Cardiac septum (tissue), 1 donor: Measurements from ENCODE around the gene PPP1R1A. TPM values are rescaled to one million over a fixed set of nuclear protein-coding genes. Genes with fewer than 3 reads are reported as not detected.

ENCODE experiments used
- DNase-seq: peaks from one replicate; pipeline ENCODE4 v3.0.0-alpha.2; 2020; ENCODE audit warnings: low spot score
- intact Hi-C: fragments of 100-400 bp; cut with DNase I; formaldehyde crosslinking; loops from one replicate; pipeline ENCODE4 v1.14.0; 2022
- total RNA-seq: library from RNA; stranded (reverse); fragmentation: NEBNext Ultra II Directional; extraction: Animal tissue kit (Norgen Biotek cat#: 25700); gene quantifications from one replicate; pipeline ENCODE4 v1.2.1, GENCODE V29; 2021
- donor health status: DM: no; HTN: no; CAD: no.

PPP1R1A gene
- total RNA-seq, 1 donor from 2014 or later: 37.9 TPM

DNA sequence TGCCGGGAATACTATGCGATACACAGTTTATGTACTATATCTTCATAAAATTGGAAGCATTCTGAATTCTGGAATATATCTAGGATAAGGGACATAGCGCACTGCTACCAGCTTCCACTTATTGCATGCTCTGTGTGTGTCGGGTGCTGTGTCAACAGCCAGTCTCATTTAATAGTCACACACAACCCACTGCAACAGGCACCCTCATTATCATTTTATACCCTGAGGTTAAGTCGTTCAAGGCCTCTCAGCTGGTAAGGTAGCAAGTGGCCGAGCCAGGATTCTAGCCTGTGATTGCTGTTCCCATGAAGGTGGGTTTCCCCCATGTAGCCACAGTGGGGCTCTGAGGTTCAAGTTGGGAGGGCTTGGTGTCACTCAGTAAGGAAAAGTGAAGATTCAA lies 7.0 kb downstream of the PPP1R1A start:
- DNase-seq: no peak
- intact Hi-C loops: no loop called here

DNA sequence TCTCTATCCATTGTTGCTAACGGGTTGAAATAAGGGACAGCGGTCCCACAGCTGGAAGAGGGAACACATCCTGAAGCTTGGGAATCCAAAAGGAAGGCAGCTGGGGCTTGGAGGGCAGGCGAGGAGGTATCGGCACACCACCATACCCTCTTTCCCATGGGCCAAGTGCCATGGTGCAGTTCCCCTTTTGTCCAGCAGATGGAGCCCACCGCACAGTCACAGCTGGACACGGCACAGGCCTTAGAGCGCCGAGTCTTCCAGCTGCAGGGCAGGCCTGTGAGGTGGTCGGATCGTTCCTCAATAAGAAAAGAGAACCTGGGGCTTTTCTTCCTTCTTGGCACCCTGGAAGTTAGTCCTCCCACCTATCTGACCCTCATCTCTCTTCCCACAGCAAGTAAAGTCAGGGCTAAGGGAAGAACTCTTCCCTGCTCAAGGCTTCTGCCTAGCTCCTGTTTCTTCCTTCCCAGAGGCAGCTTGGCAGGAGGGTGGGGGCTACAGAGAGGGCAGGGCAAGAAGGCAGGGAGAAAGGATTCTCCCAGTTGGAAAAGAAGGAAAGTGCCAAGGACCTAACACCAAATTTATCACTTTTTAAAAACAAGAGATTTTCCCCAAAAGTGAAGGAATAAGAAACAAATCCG lies 8.6 kb downstream of the PPP1R1A start:
- intact Hi-C loops: no loop called here

DNA sequence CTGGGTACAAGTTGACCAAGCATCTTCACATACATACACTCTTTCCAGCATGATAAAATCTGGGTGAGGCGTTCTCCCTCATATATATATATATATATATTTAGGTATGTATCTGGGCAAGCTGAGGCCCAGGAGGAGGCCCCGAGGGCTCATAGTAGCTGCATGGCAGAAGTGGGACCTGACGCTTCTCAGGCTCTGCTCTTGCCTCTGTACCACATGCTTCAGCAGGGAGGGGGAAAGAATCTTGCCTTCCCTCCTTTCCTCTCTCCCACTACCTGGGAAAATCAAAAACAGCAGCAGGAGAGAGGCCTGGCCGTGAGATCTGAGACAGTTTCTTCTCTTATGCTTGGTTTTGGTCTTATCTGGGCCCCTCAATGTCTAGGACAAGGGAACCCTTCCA lies 9.2 kb downstream of the PPP1R1A start:
- intact Hi-C loops: no loop called here
- DNase-seq: no peak

More for the DNA sequence above, 8.6 kb downstream of the PPP1R1A start:
- DNase-seq: peak; percentile 93

DNA sequence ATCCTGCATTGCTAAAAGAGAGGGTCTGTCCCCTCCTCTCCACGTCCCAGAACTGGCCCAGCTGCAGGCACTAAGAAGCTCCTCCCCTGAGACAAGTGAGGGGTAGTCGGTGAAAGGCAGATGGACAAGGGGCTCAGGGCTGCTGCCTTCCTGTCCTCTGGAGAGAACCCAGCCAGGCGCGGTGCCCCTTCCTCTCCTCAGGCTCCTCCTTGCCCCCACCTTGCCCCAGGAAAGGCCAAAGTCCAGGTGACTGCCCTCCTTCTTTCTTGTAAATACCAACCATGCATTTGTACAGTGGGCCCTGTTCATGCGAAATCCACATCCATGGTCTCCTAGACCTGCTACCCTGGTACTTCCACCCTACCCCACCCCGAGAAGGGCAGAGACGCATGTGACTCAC lies 9.7 kb downstream of the PPP1R1A start:
- no peak for DNase-seq
- intact Hi-C loops: no loop called here

DNA sequence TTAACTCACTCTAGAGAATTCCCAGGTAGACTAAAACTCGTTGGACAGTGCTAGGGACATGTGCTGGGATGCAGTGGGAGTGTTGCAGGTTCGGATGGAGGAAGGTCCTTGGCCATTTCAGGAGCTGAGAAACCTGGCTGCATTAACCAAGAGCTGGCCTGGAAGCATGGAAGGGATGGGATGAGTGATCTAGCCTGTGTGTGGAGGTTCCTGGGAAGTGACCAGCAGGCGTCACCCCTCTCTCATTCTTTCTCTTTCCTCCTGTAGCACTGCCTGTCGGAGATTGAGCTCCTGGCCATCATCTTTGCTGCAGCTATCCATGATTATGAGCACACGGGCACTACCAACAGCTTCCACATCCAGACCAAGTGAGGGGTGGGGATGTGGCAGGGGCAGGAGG lies 15.6 kb downstream of the PPP1R1A start:
- intact Hi-C loops: no loop called here
- no peak for DNase-seq

DNA sequence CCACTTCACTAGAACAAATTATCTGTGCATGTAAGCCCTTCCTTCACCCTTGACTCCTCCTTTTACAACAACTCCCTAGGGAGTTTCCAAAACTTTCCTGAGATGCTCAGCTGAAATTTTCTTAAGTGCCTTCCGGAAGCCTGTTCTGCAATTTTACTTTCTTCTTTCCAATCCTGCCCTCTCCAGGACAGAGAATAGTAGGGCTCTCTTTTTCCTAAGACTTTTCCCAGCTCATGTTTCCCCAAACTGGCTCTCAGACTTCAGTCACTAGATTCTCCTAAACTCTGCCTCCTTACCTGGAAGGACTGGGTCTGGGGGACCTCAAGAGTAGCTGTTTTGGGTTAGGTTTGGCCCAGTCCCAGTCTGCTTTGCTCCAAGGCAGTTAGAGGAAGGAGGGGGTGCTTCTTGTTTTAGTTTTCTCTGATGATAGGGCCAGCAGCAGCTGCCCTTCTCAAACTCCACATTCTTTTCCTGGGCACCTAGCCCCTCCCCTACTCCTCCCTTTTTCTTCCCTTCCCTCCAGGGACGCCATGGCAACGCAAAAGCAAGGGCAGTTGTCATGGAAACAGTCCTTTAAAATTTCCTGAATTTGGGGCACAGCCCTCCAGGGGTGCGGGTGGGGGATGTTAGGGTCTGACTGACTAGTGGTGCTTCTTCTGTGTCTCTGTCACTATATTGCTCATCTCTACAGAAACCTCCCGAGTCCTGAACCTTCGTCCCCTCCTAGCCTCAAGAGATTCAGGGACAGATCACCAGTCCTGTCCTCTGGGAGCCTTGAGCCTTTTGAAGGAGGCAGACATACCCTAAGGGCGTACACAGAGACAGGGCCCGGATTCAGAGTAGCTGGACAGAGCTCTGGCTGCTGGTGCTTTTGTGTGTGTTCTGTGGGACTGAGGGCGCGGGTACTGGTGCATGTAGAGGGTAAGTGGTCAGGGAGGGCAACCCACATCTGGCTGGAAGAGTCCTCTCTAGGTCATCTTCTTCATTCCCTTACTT lies 17.0 kb downstream of the PPP1R1A start:
- intact Hi-C loops: no loop called here

DNA sequence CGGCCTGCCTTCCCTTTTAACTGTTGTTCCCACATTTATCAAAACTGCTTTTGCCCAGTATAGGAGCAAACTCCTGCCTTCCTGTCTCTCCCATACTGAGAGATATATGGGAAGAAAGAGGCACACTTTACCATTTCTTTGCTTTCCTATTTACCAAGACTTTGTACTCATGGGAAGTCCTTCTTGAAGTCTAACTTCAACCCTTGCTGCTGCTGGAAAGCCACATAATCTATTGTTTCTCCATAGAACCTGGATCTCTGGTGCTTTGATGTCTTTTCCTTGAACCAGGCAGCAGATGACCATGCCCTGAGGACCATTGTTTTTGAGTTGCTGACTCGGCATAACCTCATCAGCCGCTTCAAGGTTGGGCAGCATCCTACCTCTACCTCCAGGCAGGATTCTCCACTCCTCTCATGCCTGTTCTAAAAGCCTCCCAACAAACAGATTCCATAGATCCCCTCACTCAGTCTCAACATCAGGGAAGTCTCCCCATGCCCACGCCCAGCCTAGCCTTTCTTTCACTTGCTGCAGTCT lies 18.4 kb downstream of the PPP1R1A start:
- DNase-seq: no peak
- intact Hi-C loops: no loop called here

More for the DNA sequence above, 17.0 kb downstream of the PPP1R1A start:
- no peak for DNase-seq

DNA sequence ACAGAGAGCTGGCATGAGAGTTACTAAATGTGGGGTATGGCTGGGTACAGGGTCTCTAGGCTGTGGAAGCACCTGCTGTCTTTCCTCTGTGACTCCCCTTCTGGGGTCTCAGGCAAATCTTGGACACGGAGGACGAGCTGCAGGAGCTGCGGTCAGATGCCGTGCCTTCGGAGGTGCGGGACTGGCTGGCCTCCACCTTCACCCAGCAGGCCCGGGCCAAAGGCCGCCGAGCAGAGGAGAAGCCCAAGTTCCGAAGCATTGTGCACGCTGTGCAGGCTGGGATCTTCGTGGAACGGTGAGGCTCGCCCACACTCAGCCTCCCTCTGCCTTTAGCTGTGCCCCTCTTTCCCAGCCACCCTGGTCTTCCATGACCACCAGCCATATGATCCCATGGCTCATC lies 19.4 kb downstream of the PPP1R1A start:
- intact Hi-C loops: no loop called here
- DNase-seq: no peak

DNA sequence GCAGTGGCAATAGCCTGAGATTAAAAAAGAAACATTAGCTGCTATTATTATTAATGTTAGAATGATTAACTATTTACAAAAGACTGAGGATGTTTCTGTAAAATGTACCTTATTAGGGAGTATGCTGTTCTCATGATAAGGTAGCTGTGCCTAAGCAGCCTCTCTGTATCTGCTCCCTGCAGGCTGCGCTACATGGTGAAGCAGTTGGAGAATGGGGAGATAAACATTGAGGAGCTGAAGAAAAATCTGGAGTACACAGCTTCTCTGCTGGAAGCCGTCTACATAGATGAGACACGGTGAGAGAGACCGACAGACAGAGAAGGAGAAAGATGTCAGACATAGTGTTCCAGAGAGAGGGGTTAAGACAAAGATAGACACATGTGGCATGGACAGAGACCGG lies 21.7 kb downstream of the PPP1R1A start:
- intact Hi-C loops: no loop called here
- DNase-seq: no peak

DNA sequence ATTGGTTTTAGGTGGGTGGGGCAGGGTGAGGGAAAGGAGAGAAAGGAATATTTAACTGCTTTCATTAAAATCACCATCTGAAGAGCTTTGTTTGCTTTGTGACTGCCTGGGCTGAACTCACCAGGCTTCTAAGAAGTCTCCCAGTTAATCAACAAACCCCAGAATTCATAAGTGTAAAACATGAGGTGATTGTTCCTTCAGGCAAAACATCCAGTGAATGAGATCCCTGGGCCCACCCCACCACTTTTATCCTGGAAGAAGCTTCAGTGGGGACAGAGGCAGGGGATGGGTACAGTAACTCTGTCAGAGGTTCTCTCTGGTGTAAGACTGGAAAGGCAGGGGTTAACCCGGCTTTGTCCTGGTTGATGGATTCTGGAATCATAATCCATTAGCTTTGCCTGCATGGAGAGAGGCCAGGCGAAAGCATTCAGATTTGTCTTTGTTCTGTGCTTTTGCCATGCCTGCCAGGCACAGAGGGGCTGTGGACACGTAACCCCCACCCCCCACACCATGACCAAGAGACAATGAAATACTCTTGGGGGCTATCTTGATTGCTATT lies 22.4 kb downstream of the PPP1R1A start:
- intact Hi-C loops: no loop called here
- no peak for DNase-seq

DNA sequence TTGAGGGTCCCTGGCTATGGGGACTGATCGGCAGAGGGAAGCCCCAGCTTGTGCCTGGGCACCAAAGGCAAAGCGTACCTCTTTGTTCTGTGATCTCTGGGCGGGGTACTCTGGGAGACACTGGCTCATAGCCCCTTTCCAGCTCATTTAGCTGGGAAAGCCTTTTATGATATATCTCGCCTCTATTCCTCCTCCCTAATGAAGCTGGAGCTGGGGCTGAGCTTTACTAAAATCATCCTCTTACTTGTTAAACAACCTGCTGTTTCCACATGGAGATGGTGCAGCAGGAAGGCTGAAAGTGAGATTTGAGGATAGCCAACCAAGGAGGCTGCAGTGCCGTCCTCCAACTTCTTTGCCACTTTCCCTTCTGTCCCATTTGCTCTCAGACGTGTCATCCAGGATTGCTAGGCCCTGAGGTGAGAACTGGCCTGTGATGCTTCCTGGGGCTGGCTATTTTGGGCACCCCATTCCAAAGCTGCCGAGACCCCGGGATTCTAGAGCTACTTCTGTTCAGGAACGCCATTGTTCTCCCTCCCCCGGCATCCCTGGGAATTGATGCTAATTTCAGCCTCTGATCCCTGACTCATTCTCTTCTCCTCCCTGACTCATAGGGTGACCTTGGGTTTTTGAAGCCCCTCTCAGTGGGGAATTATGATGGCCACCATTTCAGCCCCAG lies 23.0 kb downstream of the PPP1R1A start:
- DNase-seq: no peak
- intact Hi-C loops: no loop called here

DNA sequence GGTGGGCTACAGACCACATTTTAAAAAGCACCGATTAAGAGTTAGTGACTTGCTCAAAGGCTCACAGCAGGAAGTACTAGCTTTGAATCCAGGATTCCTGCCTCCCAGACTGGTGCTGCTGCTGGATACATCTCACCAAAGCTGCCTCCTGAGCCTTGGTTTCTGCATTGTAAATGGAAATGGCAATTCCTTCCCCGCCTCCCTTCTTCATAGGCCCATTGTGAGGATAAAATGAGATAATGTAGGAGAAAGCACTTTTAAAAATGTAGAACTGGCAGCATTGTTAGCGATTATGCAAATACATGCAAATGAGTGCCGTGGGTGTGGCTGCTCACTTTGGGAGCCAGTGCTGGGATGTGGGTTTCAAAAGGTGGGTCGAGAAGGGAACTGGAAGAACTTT lies 23.7 kb downstream of the PPP1R1A start:
- intact Hi-C loops: no loop called here
- DNase-seq: no peak

DNA sequence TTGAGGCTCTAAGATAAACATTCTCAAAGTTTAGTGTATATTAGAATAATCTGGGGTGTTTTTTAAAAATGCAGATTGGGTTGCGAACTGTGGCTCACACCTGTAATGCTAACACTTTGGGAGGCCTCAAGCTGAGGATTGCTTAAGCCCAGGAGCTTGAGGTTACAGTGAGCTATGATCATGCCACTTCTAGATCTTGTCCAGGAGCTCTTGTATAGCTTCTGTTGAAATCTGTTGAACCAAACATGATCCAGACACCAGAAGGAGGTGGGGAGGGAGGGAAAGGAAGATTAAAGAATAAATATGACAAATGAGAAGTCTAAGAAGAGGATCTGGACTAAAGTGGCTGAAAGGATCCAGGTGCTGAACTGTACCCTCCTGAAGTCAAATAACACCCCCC lies 24.7 kb downstream of the PPP1R1A start:
- no peak for DNase-seq
- intact Hi-C loops: no loop called here

DNA sequence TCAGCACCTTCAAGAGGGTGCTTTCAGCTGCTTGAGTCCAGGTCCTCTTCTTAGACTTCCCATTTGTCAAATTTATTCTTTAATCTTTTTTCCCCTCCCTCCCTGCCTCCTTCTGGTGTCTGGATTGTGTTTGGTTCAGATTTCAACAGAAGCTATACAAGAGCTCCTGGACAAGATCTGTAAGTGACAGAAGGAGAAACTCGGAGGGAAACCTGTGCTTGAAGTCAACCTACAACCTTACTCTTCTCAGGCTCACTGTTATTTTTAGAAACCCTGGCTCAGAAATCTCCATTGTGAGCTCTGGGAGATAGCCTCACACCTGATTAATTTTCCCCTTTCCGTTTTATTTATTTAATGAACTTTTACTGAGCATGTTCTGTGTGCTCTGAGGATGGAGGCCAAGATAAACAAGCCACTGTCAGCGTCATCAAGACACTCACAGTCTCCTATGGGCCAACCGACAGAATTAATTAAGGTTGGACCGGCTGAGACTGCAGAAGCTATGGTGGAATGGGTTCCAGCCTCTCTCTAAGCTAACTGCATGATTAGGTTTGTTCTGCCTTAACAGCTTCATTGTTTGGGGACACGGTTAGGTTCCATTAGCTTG lies 25.6 kb downstream of the PPP1R1A start:
- intact Hi-C loops: no loop called here
- DNase-seq: no peak

DNA sequence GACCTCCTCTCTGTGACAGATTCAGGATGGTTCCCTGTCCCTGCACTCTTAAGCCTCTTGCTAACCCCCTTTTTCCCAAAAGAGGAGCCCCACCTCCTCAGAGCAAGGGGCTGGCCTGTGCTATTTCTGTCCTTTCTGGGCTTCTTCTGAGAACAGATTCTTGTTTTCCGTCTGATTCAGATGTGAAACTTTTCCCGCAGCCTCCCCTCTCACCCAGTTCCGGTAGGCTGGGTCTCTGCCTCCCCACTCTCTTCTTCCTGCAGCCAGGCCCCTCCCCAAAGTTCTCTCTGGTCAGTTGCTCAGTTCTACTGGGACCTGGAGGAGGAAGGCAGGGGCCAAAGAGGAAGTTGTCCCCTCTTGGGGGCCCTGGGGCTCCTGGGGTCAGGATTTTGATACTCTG lies 27.3 kb downstream of the PPP1R1A start:
- intact Hi-C loops: no loop called here
- DNase-seq: no peak

DNA sequence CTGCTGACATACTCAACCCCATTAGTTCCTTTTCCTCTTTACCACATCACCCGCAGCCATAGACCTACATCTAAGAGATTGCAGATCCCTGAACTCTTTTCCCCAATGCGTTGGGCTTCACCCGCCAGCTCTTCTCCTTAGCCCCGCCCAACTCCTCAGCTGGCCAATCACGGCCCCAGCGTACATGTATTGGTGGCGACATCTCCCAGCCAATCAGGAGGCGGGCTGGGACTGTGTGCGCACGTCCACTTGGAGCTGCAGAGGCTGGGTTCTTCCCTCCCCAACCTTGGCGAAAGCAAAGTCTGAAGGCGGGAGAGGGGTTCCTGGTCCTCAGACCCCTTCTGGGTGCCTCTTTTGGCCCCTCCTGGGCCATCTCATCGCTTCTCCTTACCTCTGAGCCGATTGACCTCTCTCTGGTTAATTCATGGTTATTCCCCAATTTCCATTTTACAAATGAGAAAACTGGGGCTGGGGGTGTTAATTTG lies 28.0 kb downstream of the PPP1R1A start:
- peak; percentile 94 for DNase-seq
- intact Hi-C loops: no loop called here

DNA sequence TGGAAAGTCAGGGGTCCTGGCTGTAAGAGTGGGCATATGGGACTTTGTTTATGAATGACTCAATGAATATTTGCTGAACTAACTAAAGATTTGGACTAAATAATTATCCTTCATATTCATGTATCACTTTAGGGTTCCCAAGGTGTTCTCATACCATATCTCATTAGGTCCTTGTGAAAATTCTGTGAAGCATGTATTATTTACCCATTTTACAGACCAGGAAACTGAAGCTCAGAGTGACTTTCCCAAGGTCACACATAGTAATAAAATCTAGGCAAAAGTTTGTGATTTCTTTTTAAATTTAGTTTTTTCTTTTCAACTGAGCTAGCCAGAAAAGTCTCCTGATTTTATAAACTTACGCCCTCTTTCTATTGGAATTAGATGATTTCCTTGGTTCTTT lies 29.7 kb downstream of the PPP1R1A start:
- DNase-seq: no peak
- intact Hi-C loops: no loop called here

DNA sequence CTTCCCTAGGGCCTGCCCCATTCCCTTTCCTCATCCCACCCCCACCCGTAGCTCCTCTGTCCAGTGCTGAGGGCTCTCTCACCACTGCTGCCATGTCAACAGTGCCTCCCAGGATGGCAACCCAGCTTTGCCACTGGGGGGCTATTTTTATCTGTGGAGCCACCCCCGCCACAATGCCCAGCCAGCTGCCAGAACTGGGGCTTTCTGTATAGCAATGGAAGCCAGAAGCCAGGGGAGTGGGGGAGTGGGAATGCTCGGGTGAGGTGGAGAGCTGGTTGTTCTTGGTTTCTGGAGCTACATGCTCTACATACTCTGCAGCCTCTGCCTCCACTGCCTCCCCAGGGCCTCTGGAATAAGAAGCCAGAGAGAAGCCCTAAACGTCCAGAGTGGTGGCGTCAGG lies 30.1 kb downstream of the PPP1R1A start:
- intact Hi-C loops: no loop called here
- DNase-seq: no peak

DNA sequence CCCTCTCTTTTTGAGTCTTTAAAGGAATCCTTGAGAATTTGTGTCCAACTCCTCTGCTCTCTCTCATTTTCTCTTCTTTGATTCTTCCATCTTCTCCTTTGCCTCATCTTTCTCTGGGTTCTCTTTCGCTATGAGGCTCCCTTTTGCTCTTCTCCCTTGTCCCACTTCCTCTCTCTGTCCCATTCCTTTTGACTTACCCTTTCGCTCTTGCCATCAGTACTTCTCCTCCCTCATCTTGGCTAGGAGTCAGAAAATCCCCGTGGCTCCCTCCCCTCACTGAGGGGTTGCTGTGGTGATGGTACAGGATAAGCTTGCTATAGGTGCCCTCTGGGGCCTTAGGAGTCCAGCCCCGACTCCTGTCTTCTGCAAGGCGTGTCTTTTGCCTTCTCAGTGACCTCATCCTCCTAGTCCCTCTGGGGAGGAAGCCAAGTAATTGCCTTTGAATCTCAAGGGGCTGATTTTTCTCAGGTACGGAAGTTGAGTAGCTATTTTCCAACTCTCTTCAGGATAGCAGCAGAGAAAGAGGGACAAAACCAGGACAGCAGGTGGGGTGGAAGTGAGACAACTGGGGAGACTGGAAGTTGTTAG lies 32.7 kb downstream of the PPP1R1A start:
- intact Hi-C loops: no loop called here
- DNase-seq: no peak
